Activated CD8-positive, alpha-beta memory T cell treated with anti-CD3 and anti-CD28 coated beads for 1 hour (primary cell): ENCODE measurements around the gene FAM193B.
"Not testable (repeated sequence)": the region's sequence is repeated elsewhere in the genome, so short reads cannot be mapped to it uniquely, and the experiment has no call there.

Experiments used
- DNase-seq, 2 donors: peaks; one replicate each; pipeline ENCODE4 v3.0.0-alpha.2; 2020; ENCODE audit warnings: low read depth in 1 of 2; ENCODE audit errors: extremely low read depth in 1 of 2

FAM193B gene

DNA sequence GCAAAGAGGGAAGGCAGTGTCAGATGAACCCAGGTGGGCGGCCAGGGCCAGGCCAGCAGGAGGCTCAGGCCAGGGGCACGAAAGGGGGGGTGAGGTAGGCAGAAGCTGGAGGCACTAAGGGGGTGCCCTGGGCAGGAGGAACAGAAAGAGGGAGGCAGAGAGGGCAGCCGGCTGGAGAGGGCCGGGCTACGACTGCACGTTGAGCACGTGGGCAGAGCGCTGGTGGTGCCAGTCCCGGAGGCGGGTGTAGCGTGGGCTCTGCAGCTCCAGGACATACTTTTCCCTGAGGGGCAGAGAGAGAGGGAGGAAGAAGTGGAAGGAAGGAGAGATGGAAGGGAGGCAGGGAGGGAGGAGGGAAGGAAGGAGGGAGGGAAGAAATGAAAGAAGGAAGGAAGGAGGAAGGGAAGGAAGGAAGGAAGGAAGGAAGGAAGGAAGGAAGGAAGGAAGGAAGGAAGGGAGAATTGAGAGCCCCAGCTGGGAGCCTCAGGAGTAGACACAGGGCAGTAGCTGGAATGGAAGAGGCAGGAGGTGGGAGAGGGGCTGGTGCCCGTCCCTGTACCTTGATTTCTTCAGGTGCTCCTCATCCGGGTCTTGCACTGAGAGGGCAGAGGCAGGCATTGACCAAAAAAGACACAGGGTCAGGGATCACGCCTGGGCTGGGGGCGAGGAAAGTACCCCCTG, 63.9 kb downstream of the FAM193B start:
- no peak for DNase-seq

DNA sequence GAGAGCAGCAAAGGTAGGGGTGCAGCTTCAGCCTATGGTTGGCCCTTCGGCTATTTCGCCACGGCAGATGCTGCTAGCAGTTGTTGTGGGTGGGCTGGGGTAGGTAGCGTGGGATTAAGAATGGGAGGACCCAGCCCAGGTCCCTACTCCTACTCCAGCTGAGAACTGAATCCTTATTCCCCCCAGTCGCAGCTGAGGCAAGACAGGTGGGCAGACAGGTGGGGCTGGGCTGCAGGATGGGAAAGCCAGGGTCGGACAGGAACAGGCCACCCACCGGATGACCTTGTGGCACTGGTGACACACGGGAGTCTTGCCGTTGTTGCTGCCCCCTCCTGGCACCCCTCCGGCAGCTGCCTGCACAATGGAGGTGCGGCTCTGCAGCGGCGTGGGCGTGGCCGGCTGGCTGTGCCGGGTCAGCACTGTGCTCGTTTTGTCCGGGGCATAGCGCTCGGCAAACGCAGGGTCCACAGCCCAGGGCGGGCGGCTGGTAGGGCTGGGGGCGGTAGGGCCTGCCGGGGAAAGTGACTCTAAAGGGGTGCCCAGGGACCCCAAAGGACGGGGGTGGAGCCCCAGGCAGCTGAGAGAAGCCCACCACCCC, 65.1 kb downstream of the FAM193B start:
- no peak for DNase-seq

DNA sequence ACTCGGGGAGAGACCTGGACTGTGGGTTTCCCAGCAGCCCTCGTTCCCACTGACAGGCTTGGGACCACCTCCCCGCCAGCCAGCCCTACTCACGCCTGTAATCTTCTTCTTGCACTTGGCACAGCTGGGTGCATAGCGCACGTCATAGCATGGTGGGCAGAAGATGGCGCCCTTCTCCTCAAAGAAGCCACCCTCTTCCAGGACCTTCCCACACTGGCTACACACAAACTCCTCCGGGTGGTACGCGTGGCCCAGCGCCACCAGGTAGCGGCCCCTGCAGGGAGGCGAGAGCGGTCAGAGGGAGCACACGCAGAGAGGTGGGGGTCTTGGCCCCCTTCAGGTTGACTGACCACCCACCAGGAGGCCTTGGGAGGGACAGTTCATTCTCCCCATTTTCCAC, 66.4 kb downstream of the FAM193B start:
- no peak for DNase-seq

DNA sequence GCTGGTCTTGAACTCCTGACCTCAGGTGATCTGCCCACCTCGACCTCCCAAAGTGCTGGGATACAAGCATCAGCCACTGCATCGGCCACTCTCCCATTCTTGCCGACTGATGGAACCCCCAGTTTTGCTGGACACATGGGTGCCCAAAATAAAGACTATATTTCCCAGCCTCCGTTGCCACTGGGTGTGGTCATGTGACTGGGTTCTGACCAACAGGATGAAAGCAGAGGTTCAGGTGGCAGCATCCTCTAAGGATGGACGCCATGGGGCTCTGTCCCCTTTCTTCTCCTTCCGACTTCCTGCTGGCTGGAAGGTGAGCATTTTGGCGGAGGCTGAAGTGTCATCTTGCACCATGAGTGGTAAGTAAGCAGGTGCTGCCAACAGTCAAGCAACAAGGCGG, 67.2 kb downstream of the FAM193B start:
- DNase-seq, result no peak

DNA sequence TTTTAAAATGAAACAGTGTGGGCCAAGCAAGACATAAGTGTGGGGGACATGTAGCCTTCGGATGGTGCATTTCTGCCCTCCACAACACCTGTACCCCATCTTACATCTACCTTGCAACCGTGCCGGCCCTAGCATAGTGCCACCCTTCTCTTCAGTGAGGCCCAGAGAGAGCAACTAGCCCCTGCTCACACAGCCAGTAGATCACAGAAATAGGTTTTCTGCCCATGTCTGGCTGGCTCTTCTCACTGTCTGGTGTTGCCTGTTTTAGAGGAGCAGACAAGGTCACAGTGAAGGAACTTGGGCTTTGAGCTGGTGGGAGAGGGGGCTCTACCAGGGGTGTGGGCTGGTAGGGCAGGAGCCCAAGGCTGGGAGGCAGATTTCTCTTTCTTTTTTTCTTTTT, 68.1 kb downstream of the FAM193B start:
- DNase-seq, result no peak

DNA sequence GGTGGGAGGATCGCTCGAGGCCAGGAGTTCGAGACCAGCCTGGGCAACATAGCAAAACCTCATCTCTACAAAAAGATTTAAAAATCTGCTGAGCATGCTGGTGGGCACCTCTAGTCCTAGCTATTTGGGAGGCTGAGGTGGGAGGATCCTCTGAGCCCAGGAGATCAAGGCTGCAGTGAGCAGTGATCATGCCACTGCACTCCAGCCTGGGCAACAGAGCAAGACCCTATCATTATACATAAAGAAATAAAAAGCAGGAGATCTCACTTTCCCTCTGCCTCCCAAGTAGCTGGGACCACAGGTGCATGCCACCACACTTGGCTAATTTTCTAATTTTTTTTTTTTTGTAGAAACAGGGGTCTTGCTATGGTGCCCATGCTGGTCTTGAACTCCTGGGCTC, 68.6 kb downstream of the FAM193B start:
- not testable (repeated sequence) for DNase-seq

DNA sequence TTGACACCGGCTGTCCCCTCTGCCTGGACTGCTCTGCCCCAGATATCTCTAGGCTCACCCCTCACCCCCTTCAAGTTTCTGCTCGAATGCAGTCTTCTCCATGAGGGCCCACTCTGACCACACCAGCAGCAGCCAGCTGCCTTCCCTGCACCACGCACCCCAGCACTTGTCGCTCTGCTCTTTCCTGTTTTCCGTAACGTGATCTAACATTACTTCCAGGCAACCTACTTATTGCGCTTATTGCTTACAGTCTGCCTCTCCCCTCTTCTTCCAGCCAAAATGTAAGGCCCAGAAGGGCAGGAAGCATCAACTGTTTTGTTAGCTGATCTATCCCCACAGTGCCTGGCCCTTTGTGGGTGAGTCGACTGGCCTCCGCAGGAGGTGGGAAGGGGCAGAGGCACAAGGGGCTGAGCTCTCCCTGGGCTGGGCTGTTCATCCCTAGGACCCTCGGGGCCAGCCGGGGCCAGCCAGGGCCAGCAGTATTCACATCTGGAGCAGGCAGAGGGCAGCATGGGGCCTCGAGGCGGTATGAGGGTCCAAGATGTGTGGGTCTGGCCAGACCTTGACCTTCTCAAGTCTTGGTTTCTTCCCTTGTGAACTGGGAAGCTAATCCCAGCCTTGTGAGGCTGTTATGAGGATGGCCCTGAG, 69.3 kb downstream of the FAM193B start:
- no peak for DNase-seq

DNA sequence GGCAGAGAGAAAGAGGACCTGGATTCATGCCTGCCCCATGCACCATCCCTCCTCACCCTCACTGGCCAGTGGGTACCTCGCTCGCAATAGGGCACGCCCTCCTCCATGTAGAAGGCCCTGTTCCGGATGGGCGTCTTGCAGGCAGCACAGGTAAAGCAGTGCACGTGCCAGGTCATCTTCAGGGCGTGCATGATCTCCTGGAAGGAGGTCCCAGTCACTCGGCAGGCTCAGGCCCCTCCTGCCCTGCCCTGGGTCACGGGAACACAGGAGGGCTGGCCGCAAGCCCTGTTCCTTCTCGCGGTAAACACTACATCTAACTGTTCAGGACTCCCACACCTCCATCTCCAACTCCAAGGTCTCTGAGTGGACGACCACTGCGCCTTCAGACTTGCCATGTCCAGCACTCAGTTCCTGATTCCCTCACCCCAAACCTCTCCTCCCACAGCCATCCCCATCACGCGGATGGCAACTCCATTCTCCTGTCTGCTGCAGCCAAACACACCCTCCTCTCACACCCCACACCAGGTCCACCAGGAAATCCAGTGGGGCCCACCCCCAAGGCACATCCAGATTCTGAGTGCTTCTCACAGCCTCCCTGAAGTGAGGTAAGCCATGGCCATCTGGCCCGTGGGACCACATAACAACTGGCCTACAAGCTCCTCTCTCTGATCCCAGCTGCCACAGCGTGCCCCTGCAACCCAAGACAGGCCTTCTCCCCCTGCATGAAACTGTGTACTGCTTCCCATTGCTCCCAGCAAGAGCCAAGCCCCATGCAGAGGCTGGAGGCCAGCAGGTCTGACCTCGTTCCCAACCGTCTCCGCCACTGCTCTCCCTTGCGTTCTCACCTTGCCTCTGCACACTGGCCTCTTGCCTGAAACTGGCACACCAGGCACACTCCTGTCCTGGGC, 70.1 kb downstream of the FAM193B start:
- DNase-seq, result no peak

DNA sequence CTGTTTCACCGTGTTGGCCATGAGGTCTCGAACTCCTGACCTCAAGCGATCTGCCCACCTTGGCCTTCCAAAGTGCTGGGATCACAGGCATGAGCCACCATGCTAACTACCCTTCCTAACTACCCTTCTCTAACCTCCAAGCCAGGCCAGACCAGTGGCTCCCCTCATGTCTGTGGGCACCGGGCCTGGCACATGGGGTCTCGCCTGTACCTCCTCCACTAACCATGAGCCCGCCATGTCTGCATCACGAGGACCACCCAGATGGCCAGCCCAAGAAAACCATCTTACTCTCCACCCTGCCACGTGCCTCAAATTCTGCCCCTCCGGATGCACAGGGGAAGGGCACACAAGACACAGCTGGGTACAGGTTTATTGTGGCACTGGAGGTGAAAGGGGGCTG, 71.3 kb downstream of the FAM193B start:
- DNase-seq, result no peak

DNA sequence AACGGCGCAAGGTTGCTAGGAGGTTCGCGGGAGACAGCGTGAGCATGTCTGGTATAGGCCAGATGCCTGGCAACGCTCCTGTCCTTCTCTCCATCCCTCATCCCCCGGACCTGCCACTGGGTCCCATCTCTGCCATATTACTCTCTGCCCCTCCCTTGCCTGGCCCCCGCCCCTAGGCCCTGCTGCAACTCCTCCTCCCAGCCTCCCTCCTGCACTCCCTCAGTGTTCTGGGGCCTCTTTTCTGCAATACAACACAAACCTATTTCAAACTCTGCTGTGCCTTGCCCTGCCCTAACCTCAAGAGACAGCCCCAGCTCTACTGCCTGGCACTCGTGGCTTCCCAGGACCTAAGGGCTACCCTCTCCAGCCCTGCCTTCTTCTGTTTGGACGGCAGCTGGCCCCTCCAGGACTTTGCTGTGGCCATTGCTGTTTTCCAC, 72.0 kb downstream of the FAM193B start:
- no peak for DNase-seq

DNA sequence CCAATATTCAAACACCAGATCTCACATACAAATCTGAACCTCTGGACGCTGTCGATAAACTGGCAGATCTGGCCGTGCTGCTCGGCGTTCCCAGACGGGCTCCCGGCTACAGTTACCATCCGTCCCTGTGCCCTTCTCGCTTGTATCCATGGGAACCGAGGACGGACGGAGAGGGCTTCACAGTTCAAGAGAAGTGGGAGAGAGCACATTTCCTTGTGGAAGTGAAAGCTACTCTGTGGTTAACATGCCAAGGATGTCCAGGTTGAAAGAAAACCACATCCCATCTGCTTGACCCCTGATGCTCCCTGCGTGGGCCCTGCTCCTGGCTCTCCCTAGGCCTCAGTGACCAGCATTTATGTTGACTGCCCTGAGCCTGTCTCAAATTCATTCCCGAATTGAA, 74.6 kb downstream of the FAM193B start:
- no peak for DNase-seq

DNA sequence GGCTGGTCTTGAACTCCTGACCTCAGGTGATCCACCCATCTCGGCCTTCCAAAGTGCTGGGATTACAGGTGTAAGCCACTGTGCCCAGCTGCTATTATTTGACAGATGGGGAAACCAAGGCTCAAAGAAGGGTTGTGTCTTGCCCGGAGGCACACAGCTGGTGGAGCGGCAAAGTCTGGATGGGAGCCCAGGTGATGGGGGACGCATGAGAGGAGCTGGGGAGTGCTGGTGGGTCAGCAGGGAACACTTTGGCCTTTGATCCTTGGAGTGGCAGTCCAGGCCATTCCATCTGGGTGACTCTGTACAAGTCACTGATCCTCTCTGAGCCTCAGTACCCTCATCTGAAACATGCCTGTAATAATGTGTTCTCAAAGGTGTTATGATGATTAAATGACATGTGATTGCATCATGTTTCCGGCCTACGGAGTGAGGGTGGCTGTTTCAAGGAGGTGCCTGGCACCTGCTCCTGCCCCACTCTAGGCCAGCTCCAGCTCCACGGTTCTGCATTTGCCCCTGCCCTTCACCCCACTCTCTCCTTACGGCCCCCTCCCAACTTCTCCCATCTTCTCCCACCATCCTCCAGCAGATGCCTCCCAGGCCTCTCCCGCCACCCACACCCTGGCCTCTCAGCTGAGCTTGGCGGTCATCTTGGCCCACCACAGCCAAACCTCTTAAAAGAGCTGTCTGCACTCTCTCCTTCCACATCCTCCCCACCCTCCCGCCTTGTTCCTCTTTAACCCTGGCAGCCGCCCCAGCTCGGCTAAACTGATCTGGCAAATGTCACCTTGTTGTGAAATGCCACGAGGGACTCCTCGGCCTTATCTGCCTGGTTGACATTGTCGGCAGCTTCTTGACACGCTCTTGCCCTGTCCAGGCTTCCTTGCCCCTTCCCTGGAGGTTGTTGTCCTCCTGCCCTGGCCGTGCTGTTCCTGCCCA, 75.4 kb downstream of the FAM193B start:
- DNase-seq, result no peak

DNA sequence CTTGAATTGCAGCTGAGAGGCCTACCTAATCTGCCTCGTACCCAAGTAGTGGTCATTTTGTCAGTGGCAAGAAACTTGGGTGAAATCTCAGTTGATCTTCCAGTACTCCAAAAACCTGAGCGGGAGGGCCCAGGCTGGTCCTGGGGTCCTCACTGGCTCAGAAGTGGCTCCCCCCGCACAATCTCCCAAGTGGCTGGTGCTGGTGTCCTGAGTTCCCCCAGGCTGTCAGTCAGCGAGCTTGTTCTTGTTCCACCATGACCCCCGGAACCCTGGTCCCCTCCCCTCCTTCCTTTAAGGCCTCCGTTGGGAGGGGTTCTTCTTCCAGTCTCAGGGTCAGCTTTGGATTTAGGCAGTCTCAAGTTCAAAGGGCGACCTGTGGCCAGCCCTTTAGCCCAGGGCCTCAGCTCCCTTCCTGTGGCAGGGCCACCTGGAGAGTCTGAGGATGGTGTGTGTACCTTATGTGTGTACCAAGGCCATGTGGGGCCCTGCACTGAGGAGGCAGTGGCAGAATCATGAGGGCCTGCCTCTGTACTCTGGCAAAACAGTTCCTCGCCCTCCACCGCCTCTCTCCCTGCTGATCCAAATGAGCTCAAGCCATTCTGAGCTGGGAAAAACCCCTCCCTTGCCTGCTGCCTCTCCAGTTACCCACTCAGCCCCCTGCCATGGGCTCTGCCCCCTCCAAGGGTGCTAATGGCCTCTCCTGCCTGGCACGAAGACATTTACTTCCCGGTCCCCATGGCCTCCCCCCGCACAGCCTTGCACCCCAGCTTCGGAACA, 76.5 kb downstream of the FAM193B start:
- no peak for DNase-seq

DNA sequence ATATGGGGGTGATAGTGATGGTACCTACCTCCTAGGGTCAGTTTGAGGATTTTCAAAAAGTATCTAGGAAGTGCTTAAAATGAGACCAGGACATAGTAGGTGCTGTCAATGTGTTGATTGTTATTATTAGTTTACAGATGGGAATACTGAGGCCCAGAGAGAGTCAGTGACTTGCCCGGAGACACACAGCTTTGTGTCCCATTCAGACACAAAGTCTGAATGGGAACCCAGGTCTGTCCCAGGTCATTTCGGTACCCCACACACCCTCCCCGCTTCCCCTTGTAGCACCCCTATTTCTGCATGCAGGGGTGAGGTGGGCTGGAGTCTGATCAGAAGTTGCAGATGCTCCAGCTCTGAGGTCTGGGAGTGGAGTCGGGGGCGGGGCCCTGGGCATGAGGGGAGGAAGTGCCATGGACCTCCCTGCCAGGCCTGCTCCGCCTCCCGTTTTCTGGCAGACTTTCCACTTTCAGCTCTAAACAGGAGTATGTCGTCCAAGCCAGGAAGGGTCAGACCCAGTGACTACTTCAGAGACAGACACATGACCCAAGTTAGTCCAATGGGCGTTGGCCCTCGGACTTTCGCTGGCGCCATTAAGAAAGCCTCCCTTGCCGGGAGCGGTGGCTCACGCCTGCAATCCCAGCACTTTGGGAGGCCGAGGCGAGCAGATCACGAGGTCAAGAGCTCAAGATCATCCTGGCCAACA, 77.7 kb downstream of the FAM193B start:
- DNase-seq, result no peak

DNA sequence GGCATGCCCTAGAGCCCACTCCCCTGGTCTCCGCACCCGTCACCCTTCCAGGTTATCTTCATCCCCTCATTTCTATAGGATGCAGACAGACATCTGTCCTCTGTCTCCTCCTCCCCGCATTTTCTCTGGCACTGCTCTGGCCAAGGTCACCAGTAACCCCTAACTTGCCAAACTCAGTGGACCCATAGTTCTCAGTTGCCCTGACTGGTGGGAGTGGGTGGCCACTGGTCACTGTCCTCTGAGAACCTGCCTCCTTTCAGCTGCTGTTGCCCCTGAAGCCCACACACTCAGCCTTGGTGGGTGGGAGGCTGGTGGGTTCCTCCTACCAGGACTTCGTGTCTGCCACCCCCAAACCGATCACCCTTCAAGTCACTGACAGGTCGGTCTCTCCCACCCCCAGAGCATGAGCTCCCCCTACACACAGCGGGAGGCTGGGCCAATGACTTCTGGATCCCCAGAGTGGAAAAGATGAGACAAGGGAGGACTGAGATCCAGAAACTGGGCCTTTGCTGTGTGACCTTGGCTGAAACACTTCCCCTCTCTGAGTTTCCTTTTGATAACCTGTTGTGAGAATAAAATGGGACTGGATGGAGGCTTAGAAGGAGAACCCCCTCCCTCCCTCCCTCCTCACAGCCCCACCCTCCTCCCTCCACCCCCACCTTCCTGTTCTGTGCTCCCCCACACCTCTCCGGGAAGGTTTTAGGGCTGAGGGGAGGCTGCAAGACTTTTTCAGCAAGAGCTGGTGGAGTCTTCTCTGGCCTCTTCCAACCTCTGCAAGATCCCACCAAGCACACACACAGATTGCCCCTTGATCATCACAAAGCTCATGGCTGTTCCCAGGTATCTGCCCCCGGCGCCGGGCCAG, 78.6 kb downstream of the FAM193B start:
- DNase-seq, result no peak

DNA sequence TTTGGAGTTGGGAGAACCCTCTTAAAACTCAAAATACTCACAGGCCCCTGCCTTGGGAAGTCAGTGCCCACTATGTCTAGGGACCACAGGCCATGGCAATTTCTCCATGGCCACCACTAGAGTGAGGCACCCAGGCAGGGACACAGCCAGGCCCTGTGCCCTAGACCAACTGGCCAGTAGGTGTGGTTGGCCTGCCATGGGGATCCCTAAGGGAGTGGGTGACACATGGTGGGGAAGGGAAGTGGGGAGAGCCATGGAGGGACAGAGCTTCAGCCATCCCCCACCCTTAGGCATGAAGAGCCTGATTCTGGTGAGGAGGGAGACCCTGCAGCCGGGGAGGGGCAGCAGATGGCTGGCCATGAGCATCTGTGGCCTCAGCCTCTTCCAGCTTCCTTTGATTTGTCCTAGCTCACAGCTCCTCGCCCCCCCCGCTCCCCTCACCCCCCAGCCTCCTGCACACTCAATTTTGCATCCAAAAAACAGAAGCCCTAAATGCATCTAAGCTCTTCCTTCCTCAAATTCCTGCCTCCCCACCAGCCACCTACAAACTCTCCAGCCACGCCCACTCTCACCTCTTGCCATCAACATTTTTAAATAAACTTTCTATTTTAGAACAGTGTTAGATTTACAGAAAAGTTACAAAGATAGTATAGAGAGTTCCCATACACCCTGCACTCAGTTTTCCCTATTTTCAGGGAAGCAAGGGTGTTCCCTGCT, 79.4 kb downstream of the FAM193B start:
- DNase-seq, result no peak

DNA sequence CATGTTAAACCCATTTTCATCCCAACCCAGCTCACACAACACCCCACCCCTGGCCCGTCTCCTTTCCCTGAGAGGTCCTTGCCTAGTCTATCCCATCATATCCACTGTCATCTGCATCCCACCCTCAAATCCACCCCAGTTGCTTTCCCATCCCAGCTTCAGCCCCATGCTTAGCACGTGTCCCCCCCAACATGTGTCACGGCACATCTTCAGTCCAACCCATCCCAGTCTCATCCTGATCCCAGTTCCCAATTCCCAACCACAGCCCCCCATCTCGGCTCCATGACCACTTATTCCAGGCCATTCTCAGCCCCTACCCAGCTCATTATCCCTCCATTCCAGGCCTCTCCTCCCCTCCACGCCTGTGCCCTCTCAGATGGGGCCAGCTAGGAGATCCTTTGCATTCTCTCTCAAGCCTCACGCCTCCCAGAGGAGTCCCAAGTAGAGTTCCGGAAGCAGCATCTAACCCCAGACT, 80.3 kb downstream of the FAM193B start:
- no peak for DNase-seq
